HG03460 (cell line): ENCODE data around the gene TAOK2.
"Not testable (repeated sequence)": the region's sequence is repeated elsewhere in the genome, so short reads cannot be mapped to it uniquely, and the experiment has no call there.

Source experiments
- ATAC-seq: cut with Tn5 transposase; IDR thresholded peaks from one replicate; pipeline ENCODE4 v1.9.1; 2021; ENCODE audit not compliant: unreplicated experiment

TAOK2 gene

DNA sequence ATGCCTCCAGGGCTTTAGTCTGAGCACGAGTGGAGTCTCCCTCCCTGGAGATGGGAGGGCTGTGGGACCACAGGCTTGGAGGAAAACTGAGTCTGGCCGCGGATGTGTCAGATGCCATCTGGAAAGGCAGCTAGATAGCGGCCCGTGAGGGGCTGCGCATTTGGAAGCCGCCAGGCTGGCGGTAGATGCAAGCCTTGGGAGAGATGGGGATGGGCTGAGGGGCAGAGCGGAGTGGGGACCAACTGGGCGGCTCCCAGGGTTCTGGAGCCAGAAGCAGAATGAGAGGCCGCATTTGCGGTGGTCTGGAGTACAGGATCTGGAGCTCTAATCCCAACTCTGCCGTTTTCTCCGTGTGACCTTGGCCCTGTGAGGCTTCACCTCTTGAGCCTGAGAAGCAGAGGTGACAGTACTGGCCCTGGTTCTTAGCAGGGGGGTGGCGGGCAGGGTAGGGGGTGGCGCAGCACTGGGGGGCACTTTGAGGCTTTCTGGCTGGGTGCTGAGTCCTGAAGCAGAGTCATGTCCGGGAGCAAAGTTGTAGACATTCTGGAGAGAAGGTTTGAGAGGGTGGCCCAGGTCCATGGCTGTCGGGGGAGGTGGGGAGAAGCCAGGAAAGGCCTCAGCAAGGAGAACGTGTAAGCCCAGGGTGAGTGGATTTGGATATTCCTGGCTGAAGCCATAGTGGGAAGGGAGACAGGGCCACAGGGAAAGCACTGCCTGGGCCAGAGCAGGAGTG lies 29.1 kb downstream of the TAOK2 start:
- ATAC-seq: no peak

GRCh38 chr16:30003670-30004423 lies 30.2 kb downstream of the TAOK2 start:
- no peak for ATAC-seq

DNA sequence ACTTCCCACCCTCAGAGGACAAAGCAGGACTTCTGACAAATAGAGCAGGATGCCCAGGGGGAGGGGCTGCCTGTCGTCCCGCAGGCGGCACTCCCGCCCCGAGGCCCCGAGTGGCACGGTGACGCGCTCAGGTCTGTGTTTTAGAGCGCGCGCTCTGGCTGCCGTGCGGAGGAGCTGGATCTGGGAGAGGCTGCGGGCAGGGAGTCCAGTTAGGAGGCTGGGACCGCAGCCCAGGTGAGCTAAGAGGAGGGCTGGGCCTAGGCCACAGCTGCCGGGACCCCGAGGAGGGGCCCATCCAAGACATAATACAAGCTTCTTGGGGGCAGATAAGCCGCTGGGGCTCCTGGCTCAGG lies 30.7 kb downstream of the TAOK2 start:
- ATAC-seq: no peak

DNA sequence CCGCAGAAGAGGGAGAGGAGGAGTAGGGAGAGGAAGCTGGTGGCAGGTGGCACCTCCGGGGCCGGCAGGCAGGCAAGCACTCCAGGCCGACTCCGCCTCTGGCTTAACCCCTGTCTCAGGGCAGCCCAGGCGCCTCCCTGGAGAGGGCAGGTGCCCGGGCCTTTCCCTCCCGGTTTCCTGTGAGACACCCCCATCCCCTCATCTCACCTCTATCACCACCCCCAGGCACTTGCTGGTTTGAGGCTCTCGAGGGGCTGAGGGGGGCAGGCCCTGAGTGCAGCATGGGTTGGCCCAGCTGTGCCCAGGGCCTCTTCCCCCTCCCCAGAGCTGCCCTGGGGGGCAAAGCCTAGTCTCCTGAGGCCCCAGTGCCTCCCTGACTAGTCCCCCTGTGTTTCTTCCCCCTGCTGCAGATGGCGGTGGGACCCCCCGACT lies 31.2 kb downstream of the TAOK2 start:
- ATAC-seq: no peak

GRCh38 chr16:30005341-30006094 lies 31.9 kb downstream of the TAOK2 start:
- no peak for ATAC-seq

DNA sequence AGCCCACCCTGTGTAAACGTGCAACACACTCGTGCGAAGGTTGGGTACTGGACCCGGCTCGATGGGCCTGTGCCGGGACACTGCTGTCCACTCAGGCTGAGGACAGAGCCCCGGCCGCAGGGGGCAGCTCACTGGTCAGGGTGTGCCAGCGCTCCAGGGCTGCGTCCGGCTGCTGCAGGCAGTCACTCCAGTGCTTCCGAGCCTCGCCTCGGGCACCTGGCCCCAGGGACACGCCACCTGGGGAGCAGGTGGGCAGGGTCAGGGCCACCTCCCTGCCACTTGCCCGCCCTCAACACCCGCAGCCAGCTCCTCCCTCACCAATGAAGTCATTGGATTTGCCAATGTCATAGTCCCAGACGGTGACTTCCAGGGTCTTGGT lies 32.4 kb downstream of the TAOK2 start:
- ATAC-seq: no peak

GRCh38 chr16:30006659-30007377 lies 33.1 kb downstream of the TAOK2 start:
- no peak for ATAC-seq

GRCh38 chr16:30007378-30007895 lies 33.8 kb downstream of the TAOK2 start:
- no peak for ATAC-seq

DNA sequence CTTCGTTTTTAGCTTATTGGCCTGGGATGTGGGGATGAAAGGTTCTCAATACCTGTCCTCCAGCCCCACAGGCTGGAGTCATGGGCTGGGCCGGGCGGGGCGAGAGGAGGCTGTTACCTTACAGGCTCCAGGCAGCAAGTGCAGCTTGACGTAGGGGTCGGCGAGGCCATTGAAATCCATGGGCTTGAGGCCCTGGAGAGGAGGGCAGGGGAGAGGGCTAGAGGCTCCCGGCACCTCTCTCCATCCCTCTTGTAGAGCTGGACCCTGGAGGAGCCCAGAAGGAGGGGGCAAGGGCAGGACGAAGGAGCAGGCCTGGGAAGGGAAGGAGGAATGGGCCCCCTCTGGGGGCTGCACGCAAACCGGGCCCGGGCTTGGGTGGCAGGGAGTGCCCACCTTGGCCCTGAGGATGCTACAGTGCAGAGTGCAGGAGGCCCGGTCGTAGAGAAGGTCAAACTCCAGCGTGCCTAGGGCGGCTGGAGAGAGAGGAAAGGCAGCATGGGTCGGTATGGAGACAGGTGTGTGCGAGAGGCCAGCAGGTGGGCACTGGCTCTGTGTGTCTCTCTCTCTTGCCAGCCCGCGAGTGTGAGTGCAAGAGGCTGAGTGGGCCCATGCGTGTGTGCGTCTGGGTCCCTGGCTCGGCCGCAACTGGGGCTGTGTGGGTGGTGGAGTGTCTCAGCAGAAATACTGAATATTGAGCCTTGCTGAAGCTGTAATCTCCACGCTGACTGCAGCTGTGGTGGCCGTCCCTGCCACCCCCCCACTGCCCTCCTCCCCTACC lies 35.6 kb downstream of the TAOK2 start:
- no peak for ATAC-seq

- no peak for ATAC-seq
Observed at GRCh38 chr16:30009990-30010843, 36.5 kb downstream of the TAOK2 start.

DNA sequence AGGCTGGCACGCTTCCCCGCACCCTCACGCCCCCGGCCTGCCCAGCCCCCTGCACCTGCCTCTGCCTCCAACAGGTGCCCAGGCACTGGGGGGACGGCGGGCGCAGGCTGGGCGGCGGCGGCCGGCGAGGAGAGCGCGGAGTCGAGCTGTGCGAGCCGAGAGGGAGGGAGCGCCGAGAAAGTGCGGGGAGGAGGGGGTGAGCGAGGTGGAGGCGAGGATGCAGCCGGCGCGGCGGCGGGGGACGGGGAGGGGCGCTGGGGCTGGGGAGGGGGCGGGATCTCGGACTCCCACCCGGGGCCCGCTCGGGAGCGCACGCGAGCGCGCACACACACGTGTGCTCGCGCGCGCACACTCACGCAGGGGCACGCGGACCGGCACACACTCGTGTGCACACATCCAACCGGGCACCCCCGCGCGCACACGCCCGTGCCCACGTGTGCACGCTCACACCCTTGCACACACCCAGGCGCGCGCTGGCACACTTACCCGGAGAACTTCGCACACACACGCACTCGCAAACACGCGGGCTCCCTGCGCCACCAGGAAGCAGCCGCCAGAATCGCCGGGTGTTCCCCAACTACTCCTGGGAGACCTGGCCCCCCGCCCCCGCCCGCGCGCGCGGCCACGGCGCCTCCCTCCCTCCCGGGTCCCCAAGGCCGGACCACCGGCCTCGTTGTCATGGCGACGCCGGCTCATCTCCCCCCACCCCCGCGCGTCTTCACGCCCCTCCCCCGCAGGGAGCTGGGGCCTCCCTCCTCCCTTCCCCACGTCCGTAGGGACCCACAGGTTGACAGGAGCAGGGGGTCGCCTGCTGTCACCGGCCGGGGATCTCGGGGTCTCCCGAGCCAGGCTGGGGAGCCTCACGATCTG lies 37.4 kb downstream of the TAOK2 start, which contains the start of gene DOC2A:
DOC2A (minus strand) TSS at position 184 of the 870 bp plus-strand sequence. CDS start 805 bp downstream, outside the sequence.
- ATAC-seq: no peak

DNA sequence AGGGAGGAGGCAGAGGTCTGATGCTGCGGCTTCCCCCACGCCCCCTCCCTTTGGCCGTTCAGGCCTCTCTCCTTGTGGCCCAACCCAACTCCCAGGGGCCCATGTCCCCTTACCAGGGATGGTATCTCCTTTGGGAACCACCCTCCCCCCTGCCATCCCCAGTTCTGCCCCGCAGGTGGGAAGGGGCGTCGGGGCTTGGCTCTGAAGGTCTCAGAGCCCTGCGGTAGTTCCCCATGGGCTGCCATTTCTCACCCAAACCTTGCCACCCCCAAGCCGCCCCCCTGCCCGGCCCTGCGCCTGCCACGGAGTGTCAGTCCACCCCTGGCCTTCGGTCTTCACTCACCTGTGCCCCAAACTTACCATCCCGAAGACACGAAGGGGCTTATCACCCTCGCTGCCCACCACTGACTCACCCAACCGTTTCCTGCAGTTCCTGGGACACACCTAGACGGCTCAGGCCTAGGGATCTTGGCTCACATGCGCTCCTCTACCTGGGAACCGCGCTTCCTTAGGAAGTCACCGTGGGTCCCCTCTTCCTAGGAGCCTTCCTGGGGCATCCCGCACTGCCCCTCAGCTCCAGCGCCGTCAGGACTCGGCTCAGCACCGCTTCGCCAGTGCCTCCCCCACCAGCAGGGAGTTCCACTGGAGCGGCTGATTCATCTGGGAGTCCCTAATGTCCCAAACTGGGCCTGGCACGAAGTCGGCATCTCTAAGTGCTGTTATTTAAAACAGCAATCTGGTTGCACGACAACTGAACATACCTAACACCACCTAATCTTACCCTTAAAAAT lies 38.2 kb downstream of the TAOK2 start:
- no peak for ATAC-seq

- ATAC-seq: not testable (repeated sequence)
Observed at GRCh38 chr16:30012598-30012997, 38.9 kb downstream of the TAOK2 start.

DNA sequence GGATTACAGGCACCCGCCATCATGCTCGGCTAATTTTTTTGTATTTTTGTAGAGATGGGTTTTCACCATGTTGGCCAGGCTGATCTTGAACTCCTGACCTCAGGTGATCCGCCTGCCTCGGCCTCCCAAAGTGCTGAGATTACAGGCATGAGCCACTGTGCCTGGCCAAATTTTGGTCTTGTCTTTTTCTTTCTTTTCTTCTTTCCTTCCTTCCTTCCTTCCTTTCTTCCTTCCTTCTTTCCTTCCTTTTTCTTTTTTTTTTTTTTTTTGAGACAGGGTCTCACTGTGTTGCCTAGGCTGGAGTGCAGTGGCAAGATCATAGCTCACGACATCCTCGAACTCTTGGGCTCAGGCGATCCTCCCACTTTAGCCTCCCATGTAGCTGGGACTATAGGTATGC lies 41.8 kb downstream of the TAOK2 start:
- ATAC-seq: not testable (repeated sequence)

DNA sequence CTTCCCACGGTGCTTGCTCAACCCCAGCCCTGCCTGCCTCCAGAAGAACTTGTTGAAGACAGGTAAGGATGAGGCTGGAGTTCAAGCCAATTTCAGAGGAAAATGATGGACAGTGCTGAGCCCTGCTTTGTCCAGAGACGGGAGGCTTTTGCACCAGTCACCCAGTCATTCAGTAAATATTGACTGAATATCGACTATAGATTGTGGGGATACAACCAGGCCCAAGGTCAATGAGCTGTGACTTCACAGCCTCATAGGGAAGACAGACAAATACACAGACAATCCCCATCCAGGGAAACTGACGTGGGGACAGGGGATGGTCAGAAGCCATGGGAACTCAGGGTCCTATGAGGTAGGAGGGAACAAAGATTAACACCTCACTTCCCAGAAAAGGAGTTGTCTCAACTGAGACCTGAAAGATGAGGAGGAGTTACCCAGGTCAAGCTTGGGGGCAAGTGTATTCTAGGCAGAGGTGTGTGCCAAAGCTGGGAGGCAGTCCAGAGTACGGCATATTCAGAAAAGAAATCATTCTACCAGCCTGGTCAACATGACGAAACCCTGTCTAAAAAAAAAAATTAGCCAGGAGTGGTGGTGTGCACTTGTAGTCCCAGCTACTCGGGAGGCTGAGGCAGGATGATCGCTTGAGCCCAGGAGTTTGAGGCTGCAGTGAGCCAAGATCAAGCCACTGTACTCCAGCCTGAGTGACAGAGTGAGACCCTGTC lies 43.0 kb downstream of the TAOK2 start:
- ATAC-seq: no peak

GRCh38 chr16:30017277-30017656 lies 43.6 kb downstream of the TAOK2 start:
- no peak for ATAC-seq

GRCh38 chr16:30017937-30018336 lies 44.3 kb downstream of the TAOK2 start:
- ATAC-seq: not testable (repeated sequence)
